ENCODE measurements around the gene FOXN3.

Gene FOXN3

GRCh38 chr14:89444044-89444443 lies 27.0 kb upstream of the FOXN3 start:
- Mint-ChIP-seq H3K4me3 (peak overlapping the region; percentile 85), H3K9me3 (no peaks in the 10 kb centered on the region), H3K27ac (peak overlapping the region; percentile 91), H3K4me1 (peaks cover 45% of the 10 kb centered on the region), H3K36me3 (peaks cover 2% of the 10 kb centered on the region), H3K27me3 (no peaks in the 10 kb centered on the region)
- DNase-seq (ENCODE audit: low spot score in 2 of 2) (no peak), ATAC-seq (ENCODE audit: low read depth) (peak; percentile 87)

GRCh38 chr14:89443042-89443629 lies 26.1 kb upstream of the FOXN3 start:
- ATAC-seq (ENCODE audit: low read depth) (no peak), DNase-seq (ENCODE audit: low spot score in 2 of 2) (no peak)
- no peaks in the 10 kb centered on the region for H3K27me3 Mint-ChIP-seq
- H3K27ac Mint-ChIP-seq: peak overlapping the region; percentile 91
- H3K9me3 Mint-ChIP-seq: no peaks in the 10 kb centered on the region
- H3K4me3 Mint-ChIP-seq: peak overlapping the region; percentile 66
- H3K36me3 Mint-ChIP-seq: peaks cover 2% of the 10 kb centered on the region
- peaks cover 41% of the 10 kb centered on the region for H3K4me1 Mint-ChIP-seq

GRCh38 chr14:89442280-89442679 lies 25.2 kb upstream of the FOXN3 start:
- H3K4me3 Mint-ChIP-seq: no peak overlapping the region
- H3K27me3 Mint-ChIP-seq: no peaks in the 10 kb centered on the region
- no peak overlapping the region for H3K27ac Mint-ChIP-seq
- no peak for DNase-seq (ENCODE audit: low spot score in 2 of 2)
- H3K9me3 Mint-ChIP-seq: no peaks in the 10 kb centered on the region
- H3K36me3 Mint-ChIP-seq: peaks cover 3% of the 10 kb centered on the region
- no peak for ATAC-seq (ENCODE audit: low read depth)
- H3K4me1 Mint-ChIP-seq: peaks cover 37% of the 10 kb centered on the region

GRCh38 chr14:89440986-89441909 lies 24.2 kb upstream of the FOXN3 start:
- Mint-ChIP-seq H3K4me3 (no peak overlapping the region), H3K36me3 (peaks cover 6% of the 10 kb centered on the region), H3K27me3 (no peaks in the 10 kb centered on the region), H3K27ac (no peak overlapping the region), H3K9me3 (no peaks in the 10 kb centered on the region), H3K4me1 (peaks cover 33% of the 10 kb centered on the region)
- no peak for DNase-seq (ENCODE audit: low spot score in 2 of 2)
- ATAC-seq (ENCODE audit: low read depth): no peak

- H3K4me1 Mint-ChIP-seq: peaks cover 19% of the 10 kb centered on the region
- H3K4me3 Mint-ChIP-seq: no peak overlapping the region
- peaks cover 4% of the 10 kb centered on the region for H3K36me3 Mint-ChIP-seq
- ATAC-seq (ENCODE audit: low read depth): no peak
- H3K27me3 Mint-ChIP-seq: no peaks in the 10 kb centered on the region
- DNase-seq (ENCODE audit: low spot score in 2 of 2): no peak
- H3K9me3 Mint-ChIP-seq: no peaks in the 10 kb centered on the region
- no peak overlapping the region for H3K27ac Mint-ChIP-seq
Observed at GRCh38 chr14:89435892-89436656, 19.0 kb upstream of the FOXN3 start.

GRCh38 chr14:89435492-89435891 lies 18.5 kb upstream of the FOXN3 start:
- H3K36me3 Mint-ChIP-seq: peaks cover 4% of the 10 kb centered on the region
- no peak overlapping the region for H3K4me3 Mint-ChIP-seq
- no peaks in the 10 kb centered on the region for H3K27me3 Mint-ChIP-seq
- peak overlapping the region; percentile 46 for H3K27ac Mint-ChIP-seq
- DNase-seq (ENCODE audit: low spot score in 2 of 2) (no peak), ATAC-seq (ENCODE audit: low read depth) (no peak)
- peaks cover 19% of the 10 kb centered on the region for H3K4me1 Mint-ChIP-seq
- H3K9me3 Mint-ChIP-seq: no peaks in the 10 kb centered on the region

- Mint-ChIP-seq H3K4me1 (peaks cover 28% of the 10 kb centered on the region), H3K36me3 (peaks cover 3% of the 10 kb centered on the region)
Observed at GRCh38 chr14:89432226-89432625, 15.2 kb upstream of the FOXN3 start.

GRCh38 chr14:89430391-89431236 lies 13.6 kb upstream of the FOXN3 start:
- ATAC-seq (ENCODE audit: low read depth) (peak; percentile 88), DNase-seq (ENCODE audit: low spot score in 2 of 2) (peak; percentile 47 to 77)
- H3K4me1 Mint-ChIP-seq: peaks cover 31% of the 10 kb centered on the region
- no peaks in the 10 kb centered on the region for H3K36me3 Mint-ChIP-seq
- H3K9me3 Mint-ChIP-seq: no peaks in the 10 kb centered on the region
- H3K27ac Mint-ChIP-seq: peak overlapping the region; percentile 95
- no peaks in the 10 kb centered on the region for H3K27me3 Mint-ChIP-seq
- peak overlapping the region; percentile 84 for H3K4me3 Mint-ChIP-seq

More at GRCh38 chr14:89432226-89432625, 15.2 kb upstream of the FOXN3 start:
- ATAC-seq (ENCODE audit: low read depth): no peak
- Mint-ChIP-seq H3K27me3 (no peaks in the 10 kb centered on the region), H3K9me3 (no peaks in the 10 kb centered on the region), H3K4me3 (peak overlapping the region; percentile 17), H3K27ac (peak overlapping the region; percentile 95)
- no peak for DNase-seq (ENCODE audit: low spot score in 2 of 2)

- Mint-ChIP-seq H3K27ac (peak overlapping the region; percentile 95), H3K27me3 (no peaks in the 10 kb centered on the region), H3K36me3 (no peaks in the 10 kb centered on the region), H3K4me3 (peak overlapping the region; percentile 84), H3K4me1 (peaks cover 27% of the 10 kb centered on the region), H3K9me3 (no peaks in the 10 kb centered on the region)
- no peak for ATAC-seq (ENCODE audit: low read depth)
- DNase-seq (ENCODE audit: low spot score in 2 of 2): no peak
Observed at GRCh38 chr14:89429199-89430181, 12.5 kb upstream of the FOXN3 start.

- Mint-ChIP-seq H3K4me3 (no peak overlapping the region), H3K27ac (peak overlapping the region; percentile 95), H3K27me3 (no peaks in the 10 kb centered on the region), H3K36me3 (no peaks in the 10 kb centered on the region), H3K9me3 (no peaks in the 10 kb centered on the region), H3K4me1 (peaks cover 25% of the 10 kb centered on the region)
- DNase-seq (ENCODE audit: low spot score in 2 of 2): no peak
- ATAC-seq (ENCODE audit: low read depth): no peak
Observed at GRCh38 chr14:89428546-89429198, 11.6 kb upstream of the FOXN3 start.

- no peaks in the 10 kb centered on the region for H3K36me3 Mint-ChIP-seq
- no peak overlapping the region for H3K4me3 Mint-ChIP-seq
- H3K27me3 Mint-ChIP-seq: no peaks in the 10 kb centered on the region
- DNase-seq (ENCODE audit: low spot score in 2 of 2) (no peak), ATAC-seq (ENCODE audit: low read depth) (no peak)
- no peak overlapping the region for H3K27ac Mint-ChIP-seq
- H3K4me1 Mint-ChIP-seq: peaks cover 25% of the 10 kb centered on the region
- H3K9me3 Mint-ChIP-seq: no peaks in the 10 kb centered on the region
Observed at GRCh38 chr14:89428173-89428523, 11.1 kb upstream of the FOXN3 start.

GRCh38 chr14:89427426-89428172 lies 10.6 kb upstream of the FOXN3 start:
- DNase-seq (ENCODE audit: low spot score in 2 of 2): no peak
- Mint-ChIP-seq H3K4me3 (no peak overlapping the region), H3K9me3 (no peaks in the 10 kb centered on the region), H3K4me1 (peaks cover 22% of the 10 kb centered on the region), H3K27ac (no peak overlapping the region), H3K27me3 (no peaks in the 10 kb centered on the region), H3K36me3 (no peaks in the 10 kb centered on the region)
- ATAC-seq (ENCODE audit: low read depth): no peak
